ENCODE measurements around the gene LINC00305.

Gene LINC00305

DNA sequence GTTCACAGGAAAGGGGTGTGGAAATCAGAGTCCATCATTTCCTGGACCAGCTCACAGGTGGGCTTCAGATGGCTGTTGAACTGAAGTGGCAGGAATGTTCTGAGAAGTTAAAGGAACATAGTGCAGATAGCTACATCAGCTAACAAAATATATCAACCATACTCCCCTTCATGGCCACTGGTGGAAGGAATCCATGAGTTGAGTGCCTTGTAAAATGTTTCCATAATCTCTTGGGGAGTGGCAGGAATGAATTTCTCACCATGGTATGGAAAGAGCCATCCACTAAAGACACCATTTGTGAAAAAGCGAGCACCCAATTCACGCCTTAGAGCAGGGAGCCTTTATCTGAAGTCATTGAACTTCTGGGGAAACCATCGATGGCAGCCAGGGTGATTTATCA lies at the start of gene LINC00305:
Gene LINC00305 (minus strand): TSS at position 101 of the 400 bp plus-strand sequence.
- in situ Hi-C loops (cut with MboI; ENCODE audit: low sequenced_read_pairs): no loop called here

DNA sequence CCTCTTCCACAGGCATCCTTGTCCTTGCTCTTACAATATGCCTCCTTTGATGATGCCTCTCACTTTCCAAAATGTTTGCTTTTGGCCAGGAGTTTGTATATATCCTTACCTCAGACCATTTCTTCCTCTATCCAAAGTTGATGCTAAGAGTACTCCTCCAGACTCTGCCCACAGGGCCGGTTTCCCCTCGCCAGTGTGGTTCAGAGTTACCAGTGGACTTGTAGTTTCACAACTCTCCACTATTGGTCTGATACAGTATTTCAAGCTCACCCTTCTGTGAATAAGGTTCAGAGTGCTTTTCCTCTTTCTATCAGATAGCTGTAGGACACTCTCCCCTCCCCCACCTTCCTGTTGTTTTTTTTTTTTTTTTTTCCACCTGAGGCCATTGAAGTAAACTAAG lies 42.2 kb upstream of the LINC00305 start:
- in situ Hi-C loops (cut with MboI; ENCODE audit: low sequenced_read_pairs): no loop called here

DNA sequence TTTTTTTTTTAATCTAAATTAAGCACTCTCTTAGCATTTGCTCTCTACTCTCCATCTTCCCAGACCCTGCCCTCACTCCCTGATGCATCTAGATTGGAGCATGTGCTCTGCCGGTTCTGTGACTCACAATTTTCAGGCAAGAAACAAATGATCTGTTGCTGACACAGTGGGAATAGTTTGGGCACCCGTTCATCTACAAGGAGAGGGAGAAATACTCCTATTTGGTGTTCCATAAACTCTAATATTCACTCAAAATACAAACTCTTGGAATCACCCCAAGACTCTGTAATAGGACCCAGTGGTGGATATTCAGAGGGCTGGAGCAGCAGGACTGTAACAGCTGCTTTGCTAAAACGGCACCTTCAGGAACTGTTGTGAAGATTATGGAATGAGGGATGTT lies 37.1 kb upstream of the LINC00305 start:
- in situ Hi-C loops (cut with MboI; ENCODE audit: low sequenced_read_pairs): no loop called here

DNA sequence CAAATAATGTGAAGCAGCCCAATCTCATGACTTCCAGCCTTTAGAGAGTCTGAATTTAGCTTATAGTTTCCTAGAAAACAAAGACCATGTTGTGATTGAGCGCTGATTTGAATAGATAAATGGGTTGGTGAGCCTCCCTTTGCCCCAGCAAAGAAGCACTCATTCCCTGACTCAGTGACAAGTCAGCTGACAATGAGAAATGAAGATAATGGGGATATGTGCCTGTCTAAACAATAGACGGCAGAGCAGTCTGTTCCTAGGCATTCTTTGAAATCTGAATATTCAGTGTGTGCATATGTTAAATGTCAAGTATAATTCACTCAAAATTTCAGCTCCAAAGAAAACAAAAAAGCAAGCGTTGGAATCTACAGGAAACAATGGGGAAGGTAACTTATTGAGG lies 34.8 kb upstream of the LINC00305 start:
- in situ Hi-C loops (cut with MboI; ENCODE audit: low sequenced_read_pairs): no loop called here

DNA sequence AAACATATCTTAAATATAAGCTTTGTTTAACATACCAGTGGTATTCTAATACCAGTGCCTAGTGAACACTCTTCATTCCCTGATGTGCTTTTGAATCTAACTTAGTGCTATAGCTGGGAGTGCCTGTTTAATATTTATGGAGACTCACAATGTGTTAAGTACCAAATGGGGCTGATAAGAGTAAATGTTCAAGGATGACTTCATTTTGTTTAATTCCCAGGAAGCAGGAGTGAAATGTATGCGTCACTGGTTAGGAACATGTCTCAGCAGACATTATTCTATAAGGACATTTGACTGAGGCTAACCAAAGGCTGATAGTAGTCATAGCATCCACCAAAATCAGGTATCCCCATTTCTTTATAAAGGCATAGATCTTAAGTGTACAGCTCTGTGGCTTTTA lies 31.7 kb upstream of the LINC00305 start:
- in situ Hi-C loops (cut with MboI; ENCODE audit: low sequenced_read_pairs): no loop called here

DNA sequence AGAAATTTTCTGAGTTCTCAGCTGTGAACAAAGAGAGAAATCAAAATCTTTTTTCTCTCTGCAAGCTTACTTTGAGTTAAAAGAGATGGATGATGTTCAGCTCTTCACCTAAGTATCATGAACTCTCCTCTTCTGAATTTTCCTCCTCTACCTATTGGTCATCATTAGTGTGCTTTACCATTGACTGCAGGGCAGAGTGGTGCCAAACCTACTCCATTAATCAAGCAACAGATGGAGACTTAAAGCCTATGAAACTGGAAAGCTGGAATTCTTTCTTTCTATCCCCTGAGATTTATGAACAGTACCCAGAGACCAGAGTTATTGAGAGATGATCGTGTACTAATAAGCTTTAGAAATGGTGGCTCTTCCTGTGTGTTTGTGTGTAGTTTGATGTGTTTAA lies 31.3 kb upstream of the LINC00305 start:
- in situ Hi-C loops (cut with MboI; ENCODE audit: low sequenced_read_pairs): no loop called here

DNA sequence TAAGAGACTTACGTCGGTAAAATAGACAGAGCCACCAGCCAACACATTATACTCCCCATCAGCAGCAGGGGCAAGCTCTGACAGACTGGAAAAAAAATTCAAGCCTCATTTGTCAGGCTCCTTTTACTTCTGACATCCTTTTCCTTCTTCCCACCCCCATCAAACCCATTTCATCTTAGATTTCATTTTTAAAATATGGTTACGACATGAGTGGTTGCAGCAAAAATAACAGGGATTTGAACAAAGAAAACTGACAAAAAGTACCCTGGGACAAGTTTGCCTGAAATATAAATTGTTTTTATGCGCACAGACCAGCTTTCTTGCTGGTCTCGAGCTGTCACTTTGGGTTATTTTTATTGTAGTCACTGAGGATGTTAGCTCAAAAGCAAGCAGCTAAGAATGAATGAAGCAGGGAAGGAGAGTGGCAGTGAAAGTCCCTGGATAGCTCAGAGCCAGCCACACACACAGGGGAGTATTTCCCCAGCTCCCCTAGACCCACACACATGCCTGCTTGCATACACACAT lies 30.7 kb upstream of the LINC00305 start:
- in situ Hi-C loops (cut with MboI; ENCODE audit: low sequenced_read_pairs): no loop called here

DNA sequence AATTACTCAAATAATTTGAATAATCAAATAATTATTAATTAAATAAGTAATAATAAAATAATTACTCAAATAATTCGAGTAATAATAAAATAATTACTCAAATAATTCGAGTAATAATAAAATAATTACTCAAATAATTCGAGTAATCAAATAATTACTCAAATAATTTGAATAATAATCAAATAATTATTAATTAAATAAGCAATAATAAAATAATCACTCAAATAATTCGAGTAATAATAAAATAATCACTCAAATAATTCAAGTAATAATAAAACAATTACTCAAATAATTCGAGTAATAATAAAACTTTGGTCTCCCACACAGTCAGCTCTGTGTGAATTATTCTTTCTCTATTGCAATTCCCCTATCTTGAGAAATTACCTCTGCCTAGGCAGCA lies 30.0 kb upstream of the LINC00305 start:
- in situ Hi-C loops (cut with MboI; ENCODE audit: low sequenced_read_pairs): no loop called here

DNA sequence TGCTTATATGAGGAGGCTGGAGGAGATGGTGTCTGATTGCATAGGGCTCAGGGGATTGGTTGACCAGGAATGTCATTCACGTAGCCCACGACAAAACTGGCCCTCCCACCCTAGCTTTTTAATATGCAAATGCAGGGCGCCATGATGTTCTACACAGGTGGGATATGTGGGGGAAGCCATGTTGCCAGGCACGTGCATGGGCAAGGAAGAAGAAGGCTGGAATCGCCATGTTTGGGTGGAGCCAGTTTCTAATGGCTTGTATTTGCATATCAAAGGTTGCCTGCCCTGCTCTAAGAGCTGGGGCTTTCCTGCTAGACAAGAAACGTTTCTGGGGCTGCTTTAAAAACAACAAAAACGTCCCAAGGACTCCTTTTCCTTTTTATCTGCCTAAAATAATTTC lies 26.5 kb upstream of the LINC00305 start:
- in situ Hi-C loops (cut with MboI; ENCODE audit: low sequenced_read_pairs): no loop called here

DNA sequence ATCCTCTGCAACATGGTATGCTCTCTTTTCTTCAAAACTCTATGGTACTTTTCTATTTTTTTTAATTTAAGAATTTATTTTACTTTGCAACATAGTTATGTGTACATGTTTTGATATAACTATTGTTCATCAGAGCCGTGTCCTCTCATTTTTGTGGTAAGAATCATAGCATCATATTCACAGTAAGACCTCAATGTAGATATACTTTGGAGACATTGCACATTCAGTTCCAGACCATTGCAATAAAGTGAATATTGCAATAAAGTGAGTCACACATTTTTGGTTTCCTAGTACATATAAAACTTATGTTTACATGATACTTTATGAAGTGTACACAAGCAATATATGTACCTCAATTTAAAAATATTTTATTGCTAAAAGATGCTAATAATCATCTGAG lies 22.7 kb upstream of the LINC00305 start:
- in situ Hi-C loops (cut with MboI; ENCODE audit: low sequenced_read_pairs): no loop called here

DNA sequence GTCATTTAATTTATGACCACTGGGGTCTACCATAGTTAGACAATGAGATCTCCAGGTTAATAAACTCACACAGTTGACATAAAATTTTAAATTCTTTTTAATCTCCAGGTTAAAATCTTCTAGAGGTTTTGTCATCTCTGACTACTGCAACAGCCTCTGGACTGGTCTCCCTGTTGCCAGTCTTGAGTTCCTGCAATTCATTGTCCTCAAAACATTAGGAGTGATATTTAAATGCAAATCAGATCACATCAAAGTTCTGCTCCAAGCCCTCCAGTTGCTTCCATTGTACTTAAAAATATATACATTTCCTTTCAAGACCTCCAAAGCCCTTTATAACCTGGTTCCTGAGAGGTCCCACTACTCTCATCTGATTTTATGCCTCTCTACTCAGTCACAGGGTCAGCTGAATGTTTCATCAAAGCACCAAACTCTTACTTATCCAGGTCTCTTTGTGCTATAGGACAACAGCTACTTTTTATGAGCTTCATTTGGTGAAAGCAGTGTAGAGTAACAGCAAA lies 18.6 kb upstream of the LINC00305 start:
- in situ Hi-C loops (cut with MboI; ENCODE audit: low sequenced_read_pairs): no loop called here

DNA sequence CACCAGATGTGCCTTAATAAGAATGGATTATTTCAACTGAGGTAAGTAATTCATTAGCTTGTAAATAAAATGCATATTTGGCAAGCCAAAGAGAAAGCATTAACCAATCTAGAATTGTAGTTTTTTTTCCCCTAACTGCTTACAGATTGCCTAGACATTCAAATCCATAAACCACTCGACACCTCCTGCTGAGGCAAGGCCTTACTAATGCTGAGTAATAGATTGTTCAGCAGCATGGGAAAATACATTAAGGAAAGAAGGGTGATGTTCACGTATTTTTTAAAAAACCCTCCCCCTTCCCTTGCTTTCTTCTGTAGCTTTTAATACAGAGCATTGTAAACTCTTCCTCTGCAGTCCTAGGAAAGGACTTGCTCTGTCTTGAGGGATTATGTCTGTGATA lies 17.0 kb upstream of the LINC00305 start:
- in situ Hi-C loops (cut with MboI; ENCODE audit: low sequenced_read_pairs): no loop called here

DNA sequence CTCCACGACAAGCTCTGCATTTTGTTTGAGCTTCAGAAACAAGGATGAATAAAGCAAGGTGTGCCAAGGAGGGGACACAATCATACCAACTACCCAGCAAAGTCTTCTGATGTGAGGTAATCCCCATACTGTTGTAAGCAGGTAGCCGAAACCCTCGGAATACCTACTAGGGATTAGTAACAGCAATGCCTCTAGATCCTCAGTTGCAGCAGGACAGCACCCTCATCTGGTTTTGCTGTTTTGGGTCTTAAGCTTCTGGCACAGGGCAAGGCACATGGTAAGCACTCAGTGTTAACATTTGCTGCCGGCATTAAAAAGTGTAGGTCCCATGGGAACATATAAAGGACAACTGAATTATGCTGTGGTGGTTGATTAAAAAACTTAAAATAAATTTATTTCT lies 16.0 kb upstream of the LINC00305 start:
- in situ Hi-C loops (cut with MboI; ENCODE audit: low sequenced_read_pairs): no loop called here

DNA sequence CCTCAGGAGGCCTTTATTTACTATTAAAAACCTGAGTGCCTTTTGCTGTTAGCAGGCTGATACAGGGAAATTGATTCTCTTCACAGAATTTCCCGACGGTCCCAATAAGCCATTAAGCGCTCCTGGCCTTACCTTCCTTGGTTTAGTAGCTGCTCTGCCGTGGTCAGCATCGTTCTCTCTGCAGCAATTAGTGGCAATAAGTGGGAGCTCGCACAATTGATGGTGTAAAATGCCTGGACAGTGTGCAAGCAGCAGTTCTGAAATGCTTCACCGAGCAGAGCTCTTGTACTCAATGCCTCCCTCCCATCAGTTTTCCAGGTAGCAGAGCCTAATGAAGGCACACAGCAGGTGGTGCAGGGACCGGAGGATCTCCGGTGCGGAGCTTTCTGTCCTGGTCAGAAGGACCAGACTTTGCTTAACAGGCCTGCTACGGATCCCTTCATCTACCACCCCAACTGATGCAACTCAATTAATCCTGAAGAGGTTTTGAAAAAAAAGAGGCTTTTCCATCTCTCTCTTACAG lies 1.1 kb upstream of the LINC00305 start:
- in situ Hi-C loops (cut with MboI; ENCODE audit: low sequenced_read_pairs): no loop called here

DNA sequence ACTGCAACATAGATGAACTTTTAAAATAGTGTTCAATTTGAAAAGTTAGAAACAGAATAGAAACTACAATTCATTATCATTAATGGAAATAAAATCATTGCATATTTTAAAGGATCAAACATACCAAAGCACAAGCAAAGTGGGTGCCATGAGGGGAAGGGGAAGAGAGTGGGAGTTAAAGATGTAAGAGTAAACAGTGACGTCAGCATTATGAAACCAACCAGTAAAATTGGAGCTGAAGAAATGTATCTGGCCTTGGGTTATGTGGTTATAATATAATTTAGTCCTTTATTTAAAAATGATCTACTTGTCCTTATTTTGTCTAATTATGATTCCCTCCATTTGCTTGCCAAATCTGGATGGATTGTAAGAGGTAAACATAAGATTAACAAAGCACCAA lies 6.0 kb downstream of the LINC00305 start:
- in situ Hi-C loops (cut with MboI; ENCODE audit: low sequenced_read_pairs): no loop called here

DNA sequence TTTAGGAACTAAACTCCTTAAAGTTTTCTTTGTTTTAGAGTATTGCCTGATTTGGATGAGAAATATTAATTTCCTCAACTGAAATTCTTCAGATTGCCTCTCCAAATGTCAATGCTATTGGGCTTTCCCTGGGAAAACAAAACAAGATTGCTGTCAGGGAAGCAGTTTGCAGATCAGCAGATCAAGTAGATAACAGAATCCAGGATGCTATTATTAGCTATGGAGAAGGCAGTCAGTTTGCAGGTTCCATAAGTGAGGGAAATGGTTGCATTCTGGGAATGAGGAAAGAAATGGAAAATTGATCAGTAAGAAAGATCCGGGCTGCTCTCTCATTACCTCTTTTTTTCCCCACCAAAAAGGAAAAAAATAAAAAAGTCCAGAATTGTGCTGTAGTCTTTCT lies 11.0 kb downstream of the LINC00305 start:
- in situ Hi-C loops (cut with MboI; ENCODE audit: low sequenced_read_pairs): no loop called here

DNA sequence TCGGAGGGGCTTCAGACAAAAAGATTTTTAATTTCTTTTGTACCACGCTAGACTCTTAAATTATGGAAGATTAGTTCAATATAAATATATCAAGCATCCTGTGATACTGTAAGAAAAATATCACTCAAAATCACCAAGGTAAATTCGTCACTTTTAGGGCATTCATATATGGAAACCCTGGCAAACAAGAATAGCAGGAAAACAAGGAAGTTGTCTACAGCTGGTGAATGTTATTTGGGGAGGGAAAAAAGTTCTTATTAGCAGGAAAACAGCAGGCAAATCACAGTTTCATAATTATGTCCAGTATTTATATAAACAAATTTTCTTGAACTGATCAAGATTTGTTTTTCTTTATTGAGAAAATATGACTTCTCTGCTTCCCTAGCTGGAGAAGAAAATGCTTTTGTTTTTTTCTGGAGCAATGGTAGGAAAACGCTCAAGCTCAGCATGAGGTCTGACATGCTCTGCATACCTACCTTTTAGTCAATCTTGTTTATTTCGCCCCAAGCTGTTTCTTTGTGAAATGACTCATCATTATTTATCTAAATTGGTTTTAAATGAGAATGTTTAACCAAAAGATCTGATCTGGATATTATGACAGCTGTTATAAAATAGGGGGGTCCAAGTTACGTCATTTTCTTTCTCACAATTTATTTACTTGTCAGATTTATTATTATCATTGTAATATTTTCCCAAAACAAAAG lies 14.7 kb downstream of the LINC00305 start:
- in situ Hi-C loops (cut with MboI; ENCODE audit: low sequenced_read_pairs): no loop called here

DNA sequence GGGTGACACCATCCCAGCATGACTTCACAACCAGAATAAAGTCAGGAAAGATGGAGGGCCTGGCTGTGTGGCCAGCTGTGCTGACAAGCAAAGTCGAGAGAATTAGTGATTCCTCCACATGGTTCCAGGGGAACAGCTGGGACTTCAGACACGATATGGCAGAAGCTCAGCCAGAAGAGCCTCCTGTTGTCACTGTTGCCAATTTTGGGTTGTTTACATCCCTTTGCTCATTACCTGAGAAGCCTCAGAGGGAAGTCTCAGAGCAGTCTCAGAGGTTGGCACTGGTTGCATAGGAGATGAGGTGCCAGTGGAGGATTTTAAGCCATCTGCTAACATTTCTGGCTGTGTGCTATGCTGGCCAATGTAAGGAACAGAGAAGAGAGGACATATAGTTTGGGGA lies 16.0 kb downstream of the LINC00305 start:
- in situ Hi-C loops (cut with MboI; ENCODE audit: low sequenced_read_pairs): no loop called here

DNA sequence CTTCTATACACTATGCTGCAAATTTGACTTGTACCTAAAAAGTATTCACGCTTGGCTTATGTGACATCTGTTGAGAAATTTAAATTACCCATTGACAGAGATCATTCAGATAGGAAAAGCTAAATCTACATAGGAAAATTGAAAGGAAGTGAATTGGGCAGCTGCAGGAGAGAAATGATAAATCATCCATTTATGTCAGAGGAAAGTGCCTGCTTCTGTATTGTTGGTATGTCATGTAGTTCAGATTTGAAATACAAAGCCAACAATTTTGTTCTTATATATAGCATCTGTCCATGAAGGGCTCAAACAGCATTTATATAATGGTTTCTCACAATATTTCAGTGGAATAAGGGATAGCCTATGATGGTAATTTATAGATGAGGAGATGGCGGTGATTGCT lies 17.6 kb downstream of the LINC00305 start:
- in situ Hi-C loops (cut with MboI; ENCODE audit: low sequenced_read_pairs): no loop called here

DNA sequence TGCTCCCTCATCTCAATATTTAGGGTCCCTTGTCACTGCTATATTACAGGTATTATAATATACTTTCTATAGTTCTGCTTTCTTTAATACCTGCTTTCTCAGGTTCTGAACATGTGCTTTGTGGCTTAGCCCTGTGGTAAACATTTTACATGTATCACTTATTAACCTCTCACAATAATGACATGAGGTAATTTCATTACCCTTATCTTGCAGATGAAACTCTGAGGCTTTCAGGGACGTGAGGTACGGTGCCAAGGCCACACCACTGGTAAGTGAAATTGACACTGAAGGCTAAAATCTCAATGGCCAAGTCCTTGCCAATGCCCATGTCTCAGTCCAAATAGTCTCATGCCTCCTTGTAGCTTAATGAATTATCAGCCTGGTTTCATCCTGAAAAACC lies 21.7 kb downstream of the LINC00305 start:
- in situ Hi-C loops (cut with MboI; ENCODE audit: low sequenced_read_pairs): no loop called here

DNA sequence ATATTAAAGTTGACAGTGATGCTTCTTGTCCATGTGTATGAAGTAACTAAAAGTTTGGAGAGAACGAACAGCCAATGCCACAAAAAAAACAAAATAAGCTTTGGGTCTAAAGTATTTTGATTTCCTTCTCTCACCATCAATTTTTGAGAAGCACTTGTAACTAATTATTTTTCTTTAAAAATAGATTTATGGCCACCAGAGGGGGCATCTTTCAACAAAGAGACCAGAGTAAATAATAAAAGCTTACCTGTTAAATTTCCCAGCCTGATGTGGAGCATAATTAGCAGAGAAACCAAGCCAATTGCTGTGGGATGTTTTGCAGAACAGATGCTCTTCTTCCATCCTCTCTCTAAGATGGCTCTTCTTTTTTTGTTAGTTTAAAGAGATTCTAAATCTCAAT lies 29.0 kb downstream of the LINC00305 start:
- in situ Hi-C loops (cut with MboI; ENCODE audit: low sequenced_read_pairs): no loop called here

DNA sequence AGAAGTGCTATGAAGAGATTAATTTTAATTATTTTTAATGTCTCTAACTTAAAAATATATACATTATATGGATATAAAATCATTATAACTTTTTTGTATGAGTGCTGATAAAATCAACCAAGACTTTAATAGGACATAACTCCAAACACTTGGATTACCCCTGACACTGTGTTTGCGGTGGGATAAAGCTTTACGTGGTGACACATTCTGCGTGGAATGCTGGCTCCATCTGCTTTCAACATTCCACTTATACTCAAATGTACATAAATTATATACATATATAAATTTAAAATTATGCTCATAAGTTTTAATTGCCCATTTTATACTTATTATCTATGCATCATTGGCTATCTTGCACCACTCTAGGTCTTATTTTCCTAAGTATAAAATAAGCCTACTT lies 30.5 kb downstream of the LINC00305 start:
- in situ Hi-C loops (cut with MboI; ENCODE audit: low sequenced_read_pairs): no loop called here
